WTC11 (cell line): Measurements from ENCODE around the gene CBX2. TPM values are rescaled to one million over a fixed set of nuclear protein-coding genes. Genes with fewer than 3 reads are reported as not detected.

ENCODE experiments used
- ATAC-seq: fragments of 200-7000 bp; cut with Tn5 transposase; 2 replicates; pipeline ENCODE4 v1.10.0; 2021; ENCODE audit warnings: mild to moderate bottlenecking, moderate library complexity
- CTCF ChIA-PET: fragments of 300-600 bp; sonication (Branson Sonifier 250); formaldehyde crosslinking; loops from one replicate; lab custom pipeline; 2021; ENCODE audit warnings: antibody characterized with exemption; lab: Charles Lee
- POLR2A ChIA-PET: fragments of 350-600 bp; sonication (Branson Sonifier 250); formaldehyde crosslinking; loops from one replicate; lab custom pipeline; 2021; ENCODE audit warnings: antibody characterized with exemption; lab: Charles Lee
- DNase-seq: peaks from one replicate; pipeline ENCODE4 v3.0.0; 2021; ENCODE audit warnings: low spot score
- H3K27ac Mint-ChIP-seq: 2 replicates; pipeline ENCODE4 v1.8.0; 2021; ENCODE audit warnings: mixed read lengths
- H3K27me3 Mint-ChIP-seq: 2 replicates; pipeline ENCODE4 v1.8.0; 2021; ENCODE audit warnings: low read depth, mild to moderate bottlenecking, moderate library complexity, mixed read lengths
- H3K36me3 Mint-ChIP-seq: 2 replicates; pipeline ENCODE4 v1.8.0; 2021; ENCODE audit warnings: mixed read lengths
- H3K4me1 Mint-ChIP-seq: 2 replicates; pipeline ENCODE4 v1.8.0; 2022; ENCODE audit warnings: mixed read lengths
- H3K4me3 Mint-ChIP-seq: 2 replicates; pipeline ENCODE4 v1.8.0; 2021; ENCODE audit warnings: mild to moderate bottlenecking, moderate library complexity, mixed read lengths
- H3K9me3 Mint-ChIP-seq: 2 replicates; pipeline ENCODE4 v1.8.0; 2021; ENCODE audit warnings: mixed read lengths
- ARID4B ChIP-seq: sonication (generic); formaldehyde crosslinking; IDR thresholded peaks from 2 replicates; pipeline ENCODE4 v1.8.0; 2023; ENCODE audit warnings: missing genetic modification reagents, mild to moderate bottlenecking, borderline replicate concordance
- ATF3 ChIP-seq: sonication (generic); formaldehyde crosslinking; conservative IDR thresholded peaks from 2 replicates; pipeline ENCODE4 v1.8.1; 2022; ENCODE audit warnings: mild to moderate bottlenecking, missing genetic modification reagents
- ATF6 ChIP-seq: sonication (generic); formaldehyde crosslinking; IDR thresholded peaks from 2 replicates; pipeline ENCODE4 v1.8.1; 2023; ENCODE audit warnings: mild to moderate bottlenecking, missing genetic modification reagents
- ETV6 ChIP-seq: sonication (generic); formaldehyde crosslinking; IDR thresholded peaks from 2 replicates; pipeline ENCODE4 v1.8.1; 2022; ENCODE audit warnings: mild to moderate bottlenecking, missing genetic modification reagents
- FOXK1 ChIP-seq: sonication (generic); formaldehyde crosslinking; IDR thresholded peaks from 2 replicates; pipeline ENCODE4 v1.8.0; 2022; ENCODE audit warnings: mild to moderate bottlenecking, moderate library complexity, missing genetic modification reagents
- KAT7 ChIP-seq: sonication (generic); formaldehyde crosslinking; IDR thresholded peaks from 2 replicates; pipeline ENCODE4 v1.8.1; 2023; ENCODE audit warnings: missing genetic modification reagents, mild to moderate bottlenecking, borderline replicate concordance
- NR3C1 ChIP-seq: sonication (generic); formaldehyde crosslinking; conservative IDR thresholded peaks from 2 replicates; pipeline ENCODE4 v1.8.1; 2023; ENCODE audit warnings: low read depth, mild to moderate bottlenecking, missing genetic modification reagents
- RELA ChIP-seq: sonication (generic); formaldehyde crosslinking; IDR thresholded peaks from 2 replicates; pipeline ENCODE4 v1.8.1; 2022; ENCODE audit warnings: missing genetic modification reagents, mild to moderate bottlenecking, borderline replicate concordance
- TEAD1 ChIP-seq: sonication (generic); formaldehyde crosslinking; IDR thresholded peaks from 2 replicates; pipeline ENCODE4 v1.8.0; 2022; ENCODE audit warnings: mild to moderate bottlenecking, missing genetic modification reagents
- USF2 ChIP-seq: sonication (generic); formaldehyde crosslinking; IDR thresholded peaks from 2 replicates; pipeline ENCODE4 v1.8.1; 2023; ENCODE audit warnings: mild to moderate bottlenecking, missing genetic modification reagents, moderate library complexity
- ZNF121 ChIP-seq: sonication (generic); formaldehyde crosslinking; IDR thresholded peaks from 2 replicates; pipeline ENCODE4 v1.8.0; 2023; ENCODE audit warnings: missing genetic modification reagents
- ZNF219 ChIP-seq: sonication (generic); formaldehyde crosslinking; IDR thresholded peaks from 2 replicates; pipeline ENCODE4 v1.8.0; 2023; ENCODE audit warnings: missing genetic modification reagents, mild to moderate bottlenecking, borderline replicate concordance
- ZNF263 ChIP-seq: sonication (generic); formaldehyde crosslinking; IDR thresholded peaks from 2 replicates; pipeline ENCODE4 v1.8.1; 2022; ENCODE audit warnings: low read depth, mild to moderate bottlenecking, moderate library complexity, missing genetic modification reagents
- ZNF317 ChIP-seq: sonication (generic); formaldehyde crosslinking; IDR thresholded peaks from 2 replicates; pipeline ENCODE4 v1.8.1; 2023; ENCODE audit warnings: low read depth, mild to moderate bottlenecking, moderate library complexity, missing genetic modification reagents, borderline replicate concordance
- ZNF396 ChIP-seq: fragments of 250-450 bp; sonication (Bioruptor Pico); IDR thresholded peaks from 2 replicates; pipeline ENCODE4 v1.8.0; 2021; ENCODE audit warnings: mild to moderate bottlenecking, moderate library complexity, borderline replicate concordance
- total RNA-seq: library from RNA; stranded (reverse); gene quantifications from 3 replicates; pipeline ENCODE4 v1.2.3, GENCODE V29; 2021
- TF ChIP-seq, protein P1 (sequence below): sonication (generic); formaldehyde crosslinking; IDR thresholded peaks from 2 replicates; pipeline ENCODE4 v1.8.0; 2022; ENCODE audit warnings: mild to moderate bottlenecking, missing genetic modification reagents
- TF ChIP-seq, protein P2 (sequence below): sonication (generic); formaldehyde crosslinking; IDR thresholded peaks from 2 replicates; pipeline ENCODE4 v1.8.1; 2022; ENCODE audit warnings: mild to moderate bottlenecking, moderate library complexity, missing genetic modification reagents
- TF ChIP-seq, protein P3 (sequence below): sonication (generic); formaldehyde crosslinking; IDR thresholded peaks from 2 replicates; pipeline ENCODE4 v1.8.0; 2023; ENCODE audit warnings: mild to moderate bottlenecking, missing genetic modification reagents

The CBX2 gene
- total RNA-seq, 1 experiment from 2014 or later, result 85.5 TPM

- no peak for TF ChIP-seq ZNF317 (CRISPR knock-in tag)
- TF ChIP-seq ZNF396 (CRISPR knock-in tag), result no peak
- TF ChIP-seq ETV6 (CRISPR knock-in tag), result no peak
- TF ChIP-seq, protein P1, sequence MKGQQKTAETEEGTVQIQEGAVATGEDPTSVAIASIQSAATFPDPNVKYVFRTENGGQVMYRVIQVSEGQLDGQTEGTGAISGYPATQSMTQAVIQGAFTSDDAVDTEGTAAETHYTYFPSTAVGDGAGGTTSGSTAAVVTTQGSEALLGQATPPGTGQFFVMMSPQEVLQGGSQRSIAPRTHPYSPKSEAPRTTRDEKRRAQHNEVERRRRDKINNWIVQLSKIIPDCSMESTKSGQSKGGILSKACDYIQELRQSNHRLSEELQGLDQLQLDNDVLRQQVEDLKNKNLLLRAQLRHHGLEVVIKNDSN (CRISPR knock-in tag), result 0 out of 2 replicates have a peak, but pooled peaks have one; percentile 14
- Mint-ChIP-seq H3K9me3 (no peaks in the 10 kb centered on the region), H3K4me3 (no peak overlapping the region; the same call in 1 of the 2 replicates), H3K4me1 (peaks cover 52% of the 10 kb centered on the region), H3K27me3 (peaks cover 94% of the 10 kb centered on the region), H3K27ac (no peak overlapping the region), H3K36me3 (no peaks in the 10 kb centered on the region)
- no peak for DNase-seq
- no peak for ATAC-seq
- CTCF ChIA-PET, result interaction anchor here (1.0 to 9.2 kb wide), 8 partner anchors 9 to 170 kb away, joined by 3 to 119 read pairs (median 18); partner anchors contain the start of gene CBX4
- POLR2A ChIA-PET, result interaction anchor here (0.6 to 1.8 kb wide), 3 partner anchors 36 to 53 kb away, joined by 3 to 4 read pairs (median 3); no protein-coding TSS in a partner anchor
Measured at GRCh38 chr17:79799538-79800324, 21.8 kb downstream of the CBX2 start.

DNA sequence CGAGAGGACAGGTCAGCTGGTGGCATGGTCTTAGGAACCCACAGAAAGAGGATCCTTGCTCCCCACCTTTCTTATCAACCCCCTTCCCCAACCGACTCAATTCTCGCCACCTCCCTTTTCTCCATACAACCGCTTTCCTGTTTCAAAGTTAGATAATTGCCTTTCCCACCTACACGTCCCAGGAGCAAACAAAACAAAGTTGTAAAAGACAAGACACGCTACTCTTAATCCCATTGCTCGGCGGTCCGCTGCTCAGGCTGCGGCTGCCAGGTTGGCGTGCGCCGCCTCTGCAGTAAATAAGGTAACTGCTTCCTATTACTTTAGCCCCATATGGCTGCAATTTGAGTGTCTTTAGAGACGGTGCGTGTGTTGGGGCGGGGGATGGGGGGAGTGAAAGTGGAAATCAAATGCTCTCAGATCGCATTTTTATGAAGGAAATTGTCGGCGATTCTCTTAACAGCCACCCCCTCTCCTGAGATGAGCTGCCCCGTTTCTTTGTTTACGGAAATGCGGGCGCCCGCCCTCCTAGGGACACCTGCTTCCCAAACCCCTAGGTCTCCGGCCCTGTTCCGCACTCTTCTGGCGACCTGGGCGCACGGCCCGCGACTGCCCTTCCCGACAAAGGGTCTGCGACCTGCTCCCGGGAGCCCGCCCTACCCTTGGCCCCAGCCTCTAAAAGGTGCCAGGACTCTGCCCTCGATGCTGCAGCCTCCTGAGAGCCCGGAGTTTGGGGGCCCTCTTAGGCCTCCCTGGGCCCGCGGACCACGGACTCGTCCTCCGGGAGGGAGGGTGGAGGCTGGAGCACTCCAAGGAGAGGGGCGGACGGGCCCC is 22.6 kb downstream of the CBX2 start:
- ChIA-PET CTCF (interaction anchor here (0.9 to 9.2 kb wide), 12 partner anchors 8 to 170 kb away, joined by 3 to 119 read pairs (median 6); partner anchors contain the start of gene CBX4), POLR2A (interaction anchor here (0.6 to 1.8 kb wide), 4 partner anchors 10 to 54 kb away, joined by 3 to 4 read pairs (median 3); no protein-coding TSS in a partner anchor)
- Mint-ChIP-seq H3K9me3 (no peaks in the 10 kb centered on the region), H3K36me3 (no peaks in the 10 kb centered on the region), H3K4me3 (peak overlapping the region; percentile 46), H3K4me1 (peaks cover 57% of the 10 kb centered on the region), H3K27ac (no peak overlapping the region), H3K27me3 (peaks cover 94% of the 10 kb centered on the region)
- DNase-seq (peak; percentile 77), ATAC-seq (peak; percentile 15)
- TF ChIP-seq ATF3 (CRISPR knock-in tag) (no peak), USF2 (CRISPR knock-in tag) (0 out of 2 replicates have a peak, but pooled peaks have one; percentile 7), NR3C1 (CRISPR knock-in tag) (no peak), KAT7 (CRISPR knock-in tag) (0 out of 2 replicates have a peak, but pooled peaks have one; percentile 46), ATF6 (no peak), ZNF219 (CRISPR knock-in tag) (no peak), FOXK1 (CRISPR knock-in tag) (peak; percentile 69; the same call in 1 of the 2 replicates), ARID4B (CRISPR knock-in tag) (peak; percentile 33; the same call in 1 of the 2 replicates), TEAD1 (0 out of 2 replicates have a peak, but pooled peaks have one; percentile 40), ZNF121 (CRISPR knock-in tag) (no peak), ZNF263 (CRISPR knock-in tag) (0 out of 2 replicates have a peak, but pooled peaks have one; percentile 30), RELA (CRISPR knock-in tag) (no peak)
- TF ChIP-seq, protein P2, sequence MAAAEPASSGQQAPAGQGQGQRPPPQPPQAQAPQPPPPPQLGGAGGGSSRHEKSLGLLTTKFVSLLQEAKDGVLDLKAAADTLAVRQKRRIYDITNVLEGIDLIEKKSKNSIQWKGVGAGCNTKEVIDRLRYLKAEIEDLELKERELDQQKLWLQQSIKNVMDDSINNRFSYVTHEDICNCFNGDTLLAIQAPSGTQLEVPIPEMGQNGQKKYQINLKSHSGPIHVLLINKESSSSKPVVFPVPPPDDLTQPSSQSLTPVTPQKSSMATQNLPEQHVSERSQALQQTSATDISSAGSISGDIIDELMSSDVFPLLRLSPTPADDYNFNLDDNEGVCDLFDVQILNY (CRISPR knock-in tag), result no peak
- TF ChIP-seq, protein P3, sequence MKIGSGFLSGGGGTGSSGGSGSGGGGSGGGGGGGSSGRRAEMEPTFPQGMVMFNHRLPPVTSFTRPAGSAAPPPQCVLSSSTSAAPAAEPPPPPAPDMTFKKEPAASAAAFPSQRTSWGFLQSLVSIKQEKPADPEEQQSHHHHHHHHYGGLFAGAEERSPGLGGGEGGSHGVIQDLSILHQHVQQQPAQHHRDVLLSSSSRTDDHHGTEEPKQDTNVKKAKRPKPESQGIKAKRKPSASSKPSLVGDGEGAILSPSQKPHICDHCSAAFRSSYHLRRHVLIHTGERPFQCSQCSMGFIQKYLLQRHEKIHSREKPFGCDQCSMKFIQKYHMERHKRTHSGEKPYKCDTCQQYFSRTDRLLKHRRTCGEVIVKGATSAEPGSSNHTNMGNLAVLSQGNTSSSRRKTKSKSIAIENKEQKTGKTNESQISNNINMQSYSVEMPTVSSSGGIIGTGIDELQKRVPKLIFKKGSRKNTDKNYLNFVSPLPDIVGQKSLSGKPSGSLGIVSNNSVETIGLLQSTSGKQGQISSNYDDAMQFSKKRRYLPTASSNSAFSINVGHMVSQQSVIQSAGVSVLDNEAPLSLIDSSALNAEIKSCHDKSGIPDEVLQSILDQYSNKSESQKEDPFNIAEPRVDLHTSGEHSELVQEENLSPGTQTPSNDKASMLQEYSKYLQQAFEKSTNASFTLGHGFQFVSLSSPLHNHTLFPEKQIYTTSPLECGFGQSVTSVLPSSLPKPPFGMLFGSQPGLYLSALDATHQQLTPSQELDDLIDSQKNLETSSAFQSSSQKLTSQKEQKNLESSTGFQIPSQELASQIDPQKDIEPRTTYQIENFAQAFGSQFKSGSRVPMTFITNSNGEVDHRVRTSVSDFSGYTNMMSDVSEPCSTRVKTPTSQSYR (CRISPR knock-in tag), result peak; percentile 45; the same call in 1 of the 2 replicates
